GM21367 (cell line): Measurements from ENCODE around the gene RAB40C.

Experiments used
- ATAC-seq: cut with Tn5 transposase; IDR thresholded peaks from one replicate; pipeline ENCODE4 v1.9.1; 2021; ENCODE audit not compliant: unreplicated experiment

The RAB40C gene, protein sequence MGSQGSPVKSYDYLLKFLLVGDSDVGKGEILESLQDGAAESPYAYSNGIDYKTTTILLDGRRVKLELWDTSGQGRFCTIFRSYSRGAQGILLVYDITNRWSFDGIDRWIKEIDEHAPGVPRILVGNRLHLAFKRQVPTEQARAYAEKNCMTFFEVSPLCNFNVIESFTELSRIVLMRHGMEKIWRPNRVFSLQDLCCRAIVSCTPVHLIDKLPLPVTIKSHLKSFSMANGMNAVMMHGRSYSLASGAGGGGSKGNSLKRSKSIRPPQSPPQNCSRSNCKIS

DNA sequence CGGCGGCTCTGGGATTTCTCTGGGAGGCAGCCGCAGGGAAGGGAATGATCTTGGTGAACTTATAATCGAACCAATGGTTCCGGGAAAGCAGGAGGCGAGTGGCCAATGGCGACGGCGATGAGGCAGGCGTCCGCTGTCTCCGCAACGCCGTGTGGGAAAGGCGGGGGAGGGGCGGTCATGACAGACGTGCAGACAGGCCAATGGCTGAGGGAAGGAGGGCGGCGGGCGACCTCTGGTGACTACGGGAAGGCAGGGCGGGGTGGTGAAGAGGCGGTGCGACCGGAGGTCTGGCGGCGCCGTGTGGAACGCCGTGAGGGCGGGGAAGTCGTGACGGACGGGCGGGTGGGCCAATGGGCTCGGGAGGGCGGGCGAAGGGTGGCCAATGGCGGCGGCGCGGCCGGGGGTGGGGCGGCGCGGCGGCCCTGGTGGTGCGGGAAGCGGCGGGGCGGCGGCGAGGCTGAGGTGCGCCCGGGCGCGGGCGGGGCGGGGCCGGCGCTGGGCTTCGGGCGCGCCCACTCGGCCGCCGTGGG, at the start of gene RAB40C:
TSS of gene RAB40C (plus strand) at position 409 of the 530 bp plus-strand sequence. CDS start 226 bp downstream, outside the sequence.
- ATAC-seq = peak; percentile 50

DNA sequence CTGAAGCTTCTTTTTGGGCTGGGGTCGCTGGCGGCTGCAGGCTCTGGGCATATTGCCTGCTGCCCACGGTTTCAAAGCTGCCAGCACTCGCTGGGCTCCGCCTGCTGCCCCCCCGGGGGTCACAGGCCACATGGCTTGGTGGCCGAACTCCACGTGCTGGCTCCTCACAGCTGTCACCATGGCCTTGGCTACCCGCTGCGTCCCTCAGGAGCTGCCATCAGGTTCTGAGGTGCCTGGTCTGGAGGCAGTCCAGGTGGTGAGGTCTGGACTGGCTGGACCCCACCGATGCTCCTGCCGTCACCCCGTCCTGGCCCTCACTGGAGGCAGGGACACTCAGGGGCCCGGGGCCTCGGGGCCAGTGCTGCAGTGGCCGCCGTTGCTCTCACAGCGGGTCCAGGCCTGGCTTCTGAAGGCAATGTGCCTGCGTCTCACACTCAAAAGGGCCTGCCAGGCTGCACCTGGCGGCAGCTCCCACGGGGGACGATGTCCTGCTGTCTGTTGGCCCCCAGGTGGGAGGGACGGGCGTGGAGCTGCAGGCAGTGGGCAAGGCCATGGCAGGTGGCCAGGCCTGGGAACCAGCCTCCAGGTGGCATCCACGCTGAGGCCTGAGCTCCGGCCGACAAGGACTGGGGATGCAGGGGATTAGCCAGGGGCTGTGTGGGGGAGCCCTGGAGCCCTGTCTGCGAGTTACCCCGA, 49.1 kb upstream of the RAB40C start:
- ATAC-seq = no peak

DNA sequence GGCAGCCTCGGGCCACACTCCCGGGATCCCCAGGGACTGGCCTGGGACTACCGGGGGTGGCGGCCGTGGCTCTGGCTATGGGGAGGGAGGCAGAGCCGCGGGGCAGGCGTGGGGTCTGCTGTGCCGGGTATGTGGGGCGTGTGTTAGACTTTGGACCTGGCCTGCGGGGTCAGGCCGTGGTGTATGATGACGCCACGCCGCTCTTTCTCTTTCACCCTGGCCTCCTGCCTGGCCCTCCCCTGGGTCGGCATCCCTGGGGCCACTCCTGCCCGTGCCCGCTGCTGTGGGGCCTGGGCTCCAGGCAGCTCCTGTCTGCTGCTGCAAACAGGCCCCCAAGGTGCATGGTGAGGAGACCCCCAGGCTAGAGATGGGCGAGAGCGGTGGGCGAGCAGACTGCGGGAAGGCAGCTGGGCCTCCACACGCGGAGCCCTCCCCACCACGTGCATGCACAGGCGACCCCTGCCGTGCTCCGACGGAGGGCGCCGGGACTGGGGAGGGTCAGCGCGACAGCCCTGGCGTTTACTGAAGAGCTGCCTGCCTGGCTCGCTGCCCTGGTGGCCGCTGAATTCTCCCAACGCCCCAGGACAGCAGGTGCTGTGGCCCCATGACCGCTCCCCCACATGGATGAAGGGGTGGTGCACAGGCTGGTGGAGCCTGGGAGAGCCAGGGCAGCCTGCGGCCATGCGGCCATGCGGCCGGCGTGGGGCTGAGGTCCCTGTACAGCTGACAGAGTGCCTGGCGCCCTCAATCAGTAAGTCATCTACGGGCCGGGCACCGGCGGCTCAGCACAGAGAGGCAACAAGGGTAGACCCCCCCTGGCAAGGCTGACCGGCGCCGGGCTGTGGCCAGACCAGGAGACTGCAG, 46.3 kb upstream of the RAB40C start:
- ATAC-seq = no peak

DNA sequence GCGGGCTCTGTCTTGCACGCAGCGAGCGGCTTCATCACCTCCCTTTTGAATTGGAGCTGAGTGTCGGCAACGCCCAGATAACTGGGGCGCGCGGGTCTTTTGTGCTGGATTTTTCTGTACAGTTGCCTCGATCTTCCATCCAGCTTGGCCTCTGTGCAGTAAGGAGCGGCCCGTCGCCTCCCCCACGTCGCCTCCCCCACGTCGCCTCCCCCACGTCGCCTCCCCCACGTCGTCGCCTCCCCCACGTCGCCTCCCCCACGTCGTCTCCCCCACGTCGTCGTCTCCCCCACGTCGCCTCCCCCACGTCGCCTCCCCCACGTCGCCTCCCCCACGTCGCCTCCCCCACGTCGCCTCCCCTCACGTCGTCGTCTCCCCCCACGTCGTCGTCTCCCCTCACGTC, 45.3 kb upstream of the RAB40C start:
- ATAC-seq = no peak

DNA sequence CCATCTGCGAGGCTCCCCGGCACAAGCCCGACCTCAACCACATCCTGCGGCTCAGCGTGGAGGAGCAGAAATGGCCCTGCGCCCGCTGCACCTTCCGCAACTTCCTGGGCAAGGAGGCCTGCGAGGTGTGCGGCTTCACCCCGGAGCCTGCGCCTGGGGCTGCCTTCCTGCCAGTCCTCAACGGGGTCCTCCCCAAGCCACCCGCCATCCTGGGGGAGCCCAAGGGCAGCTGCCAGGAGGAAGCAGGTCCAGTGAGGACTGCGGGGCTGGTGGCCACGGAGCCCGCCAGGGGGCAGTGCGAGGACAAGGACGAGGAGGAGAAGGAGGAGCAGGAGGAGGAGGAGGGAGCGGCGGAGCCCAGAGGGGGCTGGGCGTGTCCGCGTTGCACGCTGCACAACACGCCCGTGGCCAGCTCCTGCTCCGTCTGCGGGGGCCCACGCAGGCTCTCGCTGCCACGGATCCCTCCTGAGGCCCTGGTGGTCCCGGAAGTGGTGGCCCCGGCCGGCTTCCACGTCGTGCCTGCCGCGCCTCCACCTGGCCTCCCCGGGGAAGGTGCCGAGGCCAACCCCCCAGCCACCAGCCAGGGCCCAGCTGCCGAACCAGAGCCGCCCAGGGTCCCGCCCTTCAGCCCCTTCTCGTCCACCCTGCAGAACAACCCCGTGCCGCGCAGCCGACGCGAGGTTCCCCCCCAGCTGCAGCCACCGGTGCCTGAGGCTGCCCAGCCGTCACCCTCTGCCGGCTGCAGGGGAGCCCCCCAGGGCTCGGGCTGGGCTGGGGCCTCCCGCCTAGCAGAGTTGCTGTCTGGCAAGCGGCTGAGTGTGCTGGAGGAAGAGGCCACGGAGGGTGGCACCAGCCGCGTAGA, 42.7 kb upstream of the RAB40C start:
- no peak for ATAC-seq

DNA sequence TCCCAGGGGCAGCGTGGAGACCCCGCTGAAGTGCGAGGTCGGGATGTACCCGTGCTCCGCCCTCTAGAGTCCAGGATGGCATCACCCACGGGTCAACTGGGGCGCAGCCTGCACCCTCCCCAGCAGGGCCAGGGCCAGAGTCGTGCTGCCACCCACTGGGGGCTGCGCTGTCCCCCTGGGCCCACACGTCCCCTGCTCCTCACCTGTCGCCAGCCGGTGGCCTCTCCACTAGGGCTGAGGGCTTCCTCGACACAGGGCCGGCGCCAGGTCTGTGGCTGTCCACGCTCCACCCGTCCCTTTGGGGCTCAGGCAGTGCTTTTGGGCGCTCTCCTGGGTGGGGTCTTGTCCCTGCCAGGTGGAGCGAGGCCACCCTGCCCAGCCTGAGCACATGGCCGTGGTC, 41.3 kb upstream of the RAB40C start:
- no peak for ATAC-seq

DNA sequence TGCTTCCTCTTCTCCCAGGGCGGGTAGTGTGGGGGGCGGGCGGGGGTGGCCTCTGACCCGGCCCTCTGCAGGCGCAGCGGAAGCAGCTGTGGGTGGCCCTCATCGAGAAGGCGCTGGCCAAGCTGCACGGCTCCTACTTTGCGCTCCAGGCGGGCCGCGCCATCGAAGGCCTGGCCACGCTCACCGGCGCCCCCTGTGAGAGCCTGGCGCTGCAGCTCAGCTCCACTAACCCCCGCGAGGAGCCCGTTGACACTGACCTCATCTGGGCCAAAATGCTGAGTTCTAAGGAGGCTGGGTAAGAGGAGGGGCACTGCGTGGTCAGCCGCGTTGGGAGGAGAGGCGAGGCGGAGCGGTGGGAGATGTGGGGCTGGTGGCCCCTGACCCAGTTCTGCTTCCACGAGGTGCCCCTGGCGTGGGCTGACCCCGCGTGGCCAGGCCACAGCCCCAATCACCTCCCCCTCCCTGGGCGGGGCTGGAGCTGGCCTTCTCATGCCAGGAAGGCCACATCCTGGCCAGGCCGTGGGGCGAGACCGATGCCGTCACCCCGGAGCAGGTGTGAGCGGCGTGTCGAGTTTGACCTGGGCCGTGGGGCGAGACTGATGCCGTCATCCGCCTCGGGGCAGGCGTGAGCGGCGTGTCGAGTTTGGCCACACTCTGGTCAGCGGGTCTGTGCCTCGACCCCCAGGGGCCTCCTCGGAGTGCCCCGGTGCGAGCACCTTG, 40.2 kb upstream of the RAB40C start:
- no peak for ATAC-seq

GRCh38 chr16:551210-551609, 38.7 kb upstream of the RAB40C start:
- ATAC-seq = no peak

- no peak for ATAC-seq
Measured at GRCh38 chr16:552171-552570, 37.7 kb upstream of the RAB40C start.

- ATAC-seq = no peak
Measured at GRCh38 chr16:553601-554296, 36.1 kb upstream of the RAB40C start.

GRCh38 chr16:554297-554621, 35.6 kb upstream of the RAB40C start:
- ATAC-seq = no peak

GRCh38 chr16:554640-555365, 35.1 kb upstream of the RAB40C start:
- no peak for ATAC-seq

DNA sequence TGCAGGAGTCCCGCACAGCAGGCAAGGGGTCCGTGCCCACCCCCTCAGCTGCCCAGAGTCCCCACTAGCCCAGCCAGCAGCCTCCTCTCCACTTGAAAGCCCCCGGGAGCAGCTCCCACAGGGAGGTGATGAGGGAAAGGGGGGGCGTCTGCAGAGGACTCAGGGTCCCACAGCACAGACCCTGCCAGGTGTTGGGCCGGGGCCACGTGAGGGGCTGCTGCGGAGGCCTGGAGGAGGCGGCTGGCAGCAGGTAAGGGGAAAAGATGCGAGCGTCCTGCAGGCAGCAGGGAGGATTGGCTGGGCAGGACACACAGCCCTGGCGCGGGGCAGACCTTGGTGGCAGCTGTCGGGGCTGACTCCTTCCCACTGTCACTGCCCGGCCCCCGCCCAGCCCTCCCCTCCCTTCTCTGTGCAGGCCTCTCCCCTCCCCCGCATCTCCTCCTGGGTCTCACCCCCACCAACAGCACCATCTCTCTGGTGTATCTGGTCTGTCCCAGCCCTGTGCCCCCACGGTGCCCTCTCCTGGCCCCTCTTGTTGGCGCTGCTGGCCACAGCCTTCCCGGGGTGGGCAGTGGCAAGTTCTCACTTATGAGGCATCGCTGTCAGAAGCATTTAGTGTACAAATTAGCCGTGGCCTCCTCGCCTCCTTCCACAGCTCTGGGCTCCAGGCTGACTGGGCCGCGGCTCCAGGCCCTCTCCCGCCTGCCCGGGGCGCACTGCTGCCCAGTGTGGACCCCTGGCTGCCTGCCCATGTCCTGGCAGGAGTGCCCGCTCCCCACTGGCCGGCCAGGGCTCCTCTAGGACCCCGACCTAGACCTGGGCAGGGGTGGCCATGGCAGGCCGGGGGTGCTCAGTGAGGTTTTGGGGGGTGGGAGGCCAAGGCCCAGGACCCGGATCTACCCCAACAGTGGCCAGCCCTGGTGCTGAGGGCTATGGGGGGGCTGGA, 34.1 kb upstream of the RAB40C start:
- no peak for ATAC-seq

- no peak for ATAC-seq
Measured at GRCh38 chr16:556474-557173, 33.2 kb upstream of the RAB40C start.

DNA sequence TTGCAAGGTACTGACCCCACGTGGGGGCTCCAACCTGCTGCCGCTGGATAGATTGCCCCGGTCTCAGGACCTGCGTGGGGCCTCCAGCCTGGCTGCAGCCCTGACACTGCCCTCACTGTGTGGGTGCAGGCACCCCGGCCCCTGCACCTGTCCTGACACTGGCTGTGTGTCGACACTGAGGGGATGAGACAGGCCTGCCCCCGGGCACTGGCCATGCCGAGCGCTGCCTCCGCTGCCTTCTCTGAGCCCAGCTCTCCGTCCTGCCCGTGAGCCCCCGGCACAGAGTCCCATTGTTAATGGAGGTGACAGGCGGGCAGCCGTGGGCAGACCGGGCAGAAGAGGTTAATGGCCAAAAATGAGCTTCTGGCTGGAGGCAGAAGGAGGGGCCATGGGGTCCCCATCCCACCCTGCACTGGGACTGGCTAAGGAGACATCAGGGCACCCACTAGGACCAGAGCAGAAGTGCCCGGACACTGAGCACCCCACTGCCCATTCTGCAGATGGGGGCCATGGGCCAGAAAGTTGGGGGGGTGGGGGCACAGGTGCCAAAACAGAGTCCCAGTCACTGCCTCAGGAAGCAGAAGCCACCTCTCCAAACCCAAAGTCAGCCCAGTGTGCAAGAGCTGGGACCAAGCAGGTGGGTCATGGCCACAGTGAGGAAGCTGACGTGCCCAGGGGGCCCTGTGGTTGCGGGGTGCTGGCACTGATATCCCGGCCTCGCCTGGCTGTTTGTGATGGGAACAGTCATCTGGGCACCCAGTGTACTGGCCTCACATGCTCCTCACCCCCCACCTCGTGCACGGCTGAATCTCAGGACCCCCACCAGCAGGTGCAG, 32.2 kb upstream of the RAB40C start:
- ATAC-seq = no peak
